Caco-2 (cell line): ENCODE results near the gene LAMC2. TPM values are rescaled to one million over a fixed set of nuclear protein-coding genes. Genes with fewer than 3 reads are reported as not detected.
A peak's percentile ranks its signal among the peaks of the same experiment; 100 is the strongest.
"Not testable (repeated sequence)": the region's sequence is repeated elsewhere in the genome, so short reads cannot be mapped to it uniquely, and the experiment has no call there.

Experiments used
- BruUV-seq: library from RNA; stranded (reverse); fragments of 400-500 nt; replicated peaks from 2 replicates; lab custom pipeline; 2021; lab: Mats Ljungman, UMichigan
- CTCF ChIA-PET: fragments of 300-600 bp; sonication (Branson Sonifier 250); formaldehyde crosslinking; loops from one replicate; lab custom pipeline; 2022; ENCODE audit warnings: antibody characterized with exemption; lab: Charles Lee
- POLR2A ChIA-PET: fragments of 300-600 bp; sonication (Branson Sonifier 250); formaldehyde crosslinking; loops from one replicate; lab custom pipeline; 2022; ENCODE audit warnings: antibody characterized with exemption; lab: Charles Lee
- DNase-seq, 2 experiments: peaks; one replicate each; pipeline versions ENCODE4 v3.0.0 to v3.0.0-alpha.2; 2020 to 2022
- H3K27me3 ChIP-seq: replicated peaks from 2 replicates; pipeline ENCODE4 v1.6.0; 2011; ENCODE audit warnings: low read length; ENCODE audit not compliant: control insufficient read depth, insufficient read depth
- H3K36me3 ChIP-seq: 2 replicates; pipeline ENCODE4 v1.5.1; 2011; ENCODE audit warnings: low read length; ENCODE audit not compliant: control insufficient read depth, insufficient read depth
- H3K4me1 ChIP-seq: fragments of 250-450 bp; sonication (Bioruptor Pico); 2 replicates; pipeline ENCODE4 v1.5.1; 2020; ENCODE audit warnings: mild to moderate bottlenecking
- H3K4me3 ChIP-seq: 2 replicates; pipeline ENCODE4 v1.5.1; 2011; ENCODE audit warnings: low read depth, mild to moderate bottlenecking, control low read depth, low read length
- H3K9me3 ChIP-seq: fragments of 250-450 bp; sonication (Bioruptor Pico); 2 replicates; pipeline ENCODE4 v1.5.1; 2020; ENCODE audit warnings: mild to moderate bottlenecking, moderate library complexity
- H3K27ac Mint-ChIP-seq: one replicate; pipeline ENCODE4 v1.8.0; 2022; ENCODE audit warnings: mixed read lengths; ENCODE audit not compliant: unreplicated experiment
- H3K27me3 Mint-ChIP-seq: one replicate; pipeline ENCODE4 v1.8.0; 2022; ENCODE audit warnings: mixed read lengths; ENCODE audit not compliant: insufficient read depth, unreplicated experiment
- H3K36me3 Mint-ChIP-seq: one replicate; pipeline ENCODE4 v1.8.0; 2022; ENCODE audit warnings: mild to moderate bottlenecking, mixed read lengths; ENCODE audit not compliant: insufficient read depth, unreplicated experiment
- H3K4me1 Mint-ChIP-seq: one replicate; pipeline ENCODE4 v1.8.0; 2022; ENCODE audit warnings: low read depth, mixed read lengths; ENCODE audit not compliant: unreplicated experiment
- H3K4me3 Mint-ChIP-seq: one replicate; pipeline ENCODE4 v1.8.0; 2022; ENCODE audit warnings: mild to moderate bottlenecking, moderate library complexity, mixed read lengths; ENCODE audit not compliant: unreplicated experiment
- H3K9me3 Mint-ChIP-seq: one replicate; pipeline ENCODE4 v1.8.0; 2022; ENCODE audit warnings: mixed read lengths; ENCODE audit not compliant: unreplicated experiment
- intact Hi-C: fragments of 100-400 bp; cut with micrococcal nuclease; formaldehyde crosslinking; loops from one replicate; pipeline ENCODE4 v1.10.0; 2022; ENCODE audit not compliant: unreplicated experiment
- total RNA-seq: library from RNA; stranded (reverse); gene quantifications from 2 replicates; pipeline ENCODE4 v1.2.3, GENCODE V29; 2022
- TF ChIP-seq, protein P1 (sequence below), 2 experiments: fragments of 200-600 bp in 1 of 2; IDR thresholded peaks; 1 replicate in 1 of 2; 2 replicates in 1 of 2; pipeline versions ENCODE4 v1.5.1 to v1.8.0; 2011 to 2022; ENCODE audit warnings: antibody characterized with exemption in 1 of 2, control low read depth in 1 of 2, inconsistent platforms in 1 of 2, low read depth in 1 of 2, low read length in 1 of 2, mild to moderate bottlenecking in 1 of 2, moderate library complexity in 1 of 2; ENCODE audit not compliant: insufficient read depth in 1 of 2, severe bottlenecking in 1 of 2, unreplicated experiment in 1 of 2

Gene LAMC2
- total RNA-seq, 1 experiment from 2014 or later = 34.9 TPM

- peak overlapping the region; percentile 95 for H3K27ac Mint-ChIP-seq
- Histone ChIP-seq H3K9me3 (no peaks in the 10 kb centered on the region), H3K4me1 (peaks cover 76% of the 10 kb centered on the region), H3K27me3 (no peaks in the 10 kb centered on the region), H3K36me3 (peaks cover 1% of the 10 kb centered on the region; the same call in 1 of the 2 replicates), H3K4me3 (no peak overlapping the region)
- H3K36me3 Mint-ChIP-seq = peaks cover 13% of the 10 kb centered on the region
- intact Hi-C loops = no loop called here
- TF ChIP-seq, protein P1, sequence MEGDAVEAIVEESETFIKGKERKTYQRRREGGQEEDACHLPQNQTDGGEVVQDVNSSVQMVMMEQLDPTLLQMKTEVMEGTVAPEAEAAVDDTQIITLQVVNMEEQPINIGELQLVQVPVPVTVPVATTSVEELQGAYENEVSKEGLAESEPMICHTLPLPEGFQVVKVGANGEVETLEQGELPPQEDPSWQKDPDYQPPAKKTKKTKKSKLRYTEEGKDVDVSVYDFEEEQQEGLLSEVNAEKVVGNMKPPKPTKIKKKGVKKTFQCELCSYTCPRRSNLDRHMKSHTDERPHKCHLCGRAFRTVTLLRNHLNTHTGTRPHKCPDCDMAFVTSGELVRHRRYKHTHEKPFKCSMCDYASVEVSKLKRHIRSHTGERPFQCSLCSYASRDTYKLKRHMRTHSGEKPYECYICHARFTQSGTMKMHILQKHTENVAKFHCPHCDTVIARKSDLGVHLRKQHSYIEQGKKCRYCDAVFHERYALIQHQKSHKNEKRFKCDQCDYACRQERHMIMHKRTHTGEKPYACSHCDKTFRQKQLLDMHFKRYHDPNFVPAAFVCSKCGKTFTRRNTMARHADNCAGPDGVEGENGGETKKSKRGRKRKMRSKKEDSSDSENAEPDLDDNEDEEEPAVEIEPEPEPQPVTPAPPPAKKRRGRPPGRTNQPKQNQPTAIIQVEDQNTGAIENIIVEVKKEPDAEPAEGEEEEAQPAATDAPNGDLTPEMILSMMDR (IDR thresholded peaks at IDR 0.05; ENCODE audit: insufficient read depth in 1 of 2, low read depth in 1 of 2, low read length in 1 of 2, severe bottlenecking in 1 of 2, unreplicated experiment in 1 of 2) = no peak
- POLR2A ChIA-PET = no interaction called here
- H3K4me3 Mint-ChIP-seq = no peak overlapping the region
- no peaks in the 10 kb centered on the region for H3K9me3 Mint-ChIP-seq
- no peaks in the 10 kb centered on the region for H3K27me3 Mint-ChIP-seq
- no TSS peak for BruUV-seq
- no peak for DNase-seq
- peaks cover 55% of the 10 kb centered on the region for H3K4me1 Mint-ChIP-seq
- CTCF ChIA-PET = no interaction called here
Measured at GRCh38 chr1:183273300-183273699, 87.2 kb downstream of the LAMC2 start.

DNA sequence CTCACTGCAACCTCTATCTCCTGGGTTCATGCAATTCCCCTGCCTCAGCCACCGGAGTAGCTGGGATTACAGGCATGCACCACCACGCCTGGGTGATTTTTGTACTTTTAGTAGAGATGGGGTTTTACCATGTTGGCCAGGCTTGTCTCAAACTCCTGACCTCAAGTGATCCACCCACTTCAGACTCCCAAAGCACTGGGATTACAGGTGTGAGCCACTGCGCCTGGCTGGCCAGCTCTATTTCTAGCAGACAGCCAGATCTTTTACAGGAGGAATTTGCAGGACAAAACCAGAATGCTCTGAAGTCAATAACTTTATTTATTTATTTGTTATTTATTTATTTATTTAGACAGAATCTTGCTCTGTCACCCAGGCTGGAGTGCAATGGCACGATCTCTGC lies 87.9 kb downstream of the LAMC2 start:
- Mint-ChIP-seq H3K36me3 (peaks cover 13% of the 10 kb centered on the region), H3K4me1 (peaks cover 57% of the 10 kb centered on the region), H3K27ac (peak overlapping the region; percentile 95)
- H3K9me3 ChIP-seq, H3K9me3 Mint-ChIP-seq, DNase-seq, H3K36me3 ChIP-seq, H3K27me3 ChIP-seq, H3K4me3 Mint-ChIP-seq, BruUV-seq, intact Hi-C loops, CTCF ChIA-PET, H3K4me3 ChIP-seq, H3K27me3 Mint-ChIP-seq, POLR2A ChIA-PET: not testable (repeated sequence)
- H3K4me1 ChIP-seq = peaks cover 83% of the 10 kb centered on the region

- H3K9me3 Mint-ChIP-seq = no peaks in the 10 kb centered on the region
- intact Hi-C loops = no loop called here
- H3K27me3 Mint-ChIP-seq = no peaks in the 10 kb centered on the region
- H3K4me1 ChIP-seq = peaks cover 89% of the 10 kb centered on the region
- no peak overlapping the region for H3K4me3 Mint-ChIP-seq
- no peak for DNase-seq
- no peaks in the 10 kb centered on the region for H3K27me3 ChIP-seq
- BruUV-seq = no TSS peak
- TF ChIP-seq, protein P1 (IDR thresholded peaks at IDR 0.05; ENCODE audit: insufficient read depth in 1 of 2, low read depth in 1 of 2, low read length in 1 of 2, severe bottlenecking in 1 of 2, unreplicated experiment in 1 of 2) = no peak
- H3K36me3 ChIP-seq = peaks cover 1% of the 10 kb centered on the region; the same call in 1 of the 2 replicates
- H3K9me3 ChIP-seq = no peaks in the 10 kb centered on the region
- ChIA-PET POLR2A (no interaction called here), CTCF (no interaction called here)
- peaks cover 13% of the 10 kb centered on the region for H3K36me3 Mint-ChIP-seq
- no peak overlapping the region for H3K4me3 ChIP-seq
- H3K27ac Mint-ChIP-seq = peak overlapping the region; percentile 43
- peaks cover 57% of the 10 kb centered on the region for H3K4me1 Mint-ChIP-seq
Measured at GRCh38 chr1:183274836-183275235, 88.8 kb downstream of the LAMC2 start.

DNA sequence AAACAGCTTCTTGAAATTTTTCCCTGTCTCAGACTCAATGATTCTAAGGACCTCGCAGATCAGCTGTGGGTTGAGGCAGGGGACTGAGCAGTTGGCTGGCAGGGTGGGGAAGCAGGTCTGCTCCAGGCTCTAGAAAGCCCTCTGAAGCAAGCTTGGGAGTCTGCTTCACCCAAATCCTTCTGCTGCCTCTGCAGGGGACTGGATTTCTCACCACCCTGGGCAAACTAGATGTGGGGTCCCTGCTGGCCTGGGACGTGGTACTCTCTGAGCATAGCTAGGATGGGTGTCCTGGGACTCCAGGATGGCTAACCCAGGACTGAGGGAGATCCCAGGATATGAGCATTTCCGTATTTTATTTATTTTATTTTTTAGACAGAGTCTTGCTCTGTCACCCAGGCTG lies 89.3 kb downstream of the LAMC2 start:
- DNase-seq = no peak
- peaks cover 1% of the 10 kb centered on the region; the same call in 1 of the 2 replicates for H3K36me3 ChIP-seq
- TF ChIP-seq, protein P1 (IDR thresholded peaks at IDR 0.05; ENCODE audit: insufficient read depth in 1 of 2, low read depth in 1 of 2, low read length in 1 of 2, severe bottlenecking in 1 of 2, unreplicated experiment in 1 of 2) = no peak
- no peaks in the 10 kb centered on the region for H3K9me3 Mint-ChIP-seq
- intact Hi-C loops = no loop called here
- no peaks in the 10 kb centered on the region for H3K27me3 ChIP-seq
- peaks cover 13% of the 10 kb centered on the region for H3K36me3 Mint-ChIP-seq
- CTCF ChIA-PET = no interaction called here
- H3K4me1 ChIP-seq = peaks cover 84% of the 10 kb centered on the region
- no peak overlapping the region for H3K4me3 Mint-ChIP-seq
- POLR2A ChIA-PET = no interaction called here
- H3K9me3 ChIP-seq = no peaks in the 10 kb centered on the region
- no peak overlapping the region for H3K4me3 ChIP-seq
- BruUV-seq = no TSS peak
- H3K4me1 Mint-ChIP-seq = peaks cover 53% of the 10 kb centered on the region
- no peak overlapping the region for H3K27ac Mint-ChIP-seq
- H3K27me3 Mint-ChIP-seq = no peaks in the 10 kb centered on the region
